A549 (cell line): ENCODE data around the gene TGFBI. TPM values are rescaled to one million over a fixed set of nuclear protein-coding genes. Genes with fewer than 3 reads are reported as not detected.
A peak's percentile ranks its signal among the peaks of the same experiment; 100 is the strongest.

ENCODE experiments used
- ATAC-seq, 2 experiments: fragments of 200-7000 bp in 1 of 2; fragments of >200 bp in 1 of 2; cut with Nextera tagmentation in 1 of 2; cut with Tn5 transposase in 1 of 2; 3 replicates each; pipeline versions ENCODE4 v1.8.0 to v1.9.1; 2018 to 2020; ENCODE audit warnings: mild to moderate bottlenecking in 1 of 2, moderate library complexity in 1 of 2
- CTCF ChIA-PET: fragments of 300-600 bp; sonication (Branson Sonifier 250); formaldehyde crosslinking; extraction: SDS; loops from one replicate; lab custom pipeline; 2021; ENCODE audit warnings: antibody characterized with exemption, inconsistent platforms; lab: Yijun Ruan, JAX
- POLR2A ChIA-PET: fragments of 350-600 bp; formaldehyde crosslinking; extraction: SDS; loops from one replicate; lab custom pipeline; 2021; ENCODE audit warnings: antibody characterized with exemption, inconsistent platforms; lab: Yijun Ruan, JAX
- DNase-seq, 2 experiments: peaks; one replicate each; pipeline versions ENCODE4 v3.0.0 to v3.0.0-alpha.2; 2011 to 2016; ENCODE audit warnings: low read depth in 1 of 2, low spot score in 1 of 2
- FAIRE-seq: peaks from 2 replicates; lab custom pipeline; 2011; peaks lifted over from hg19 to GRCh38; lab: Jason Lieb, UNC
- H3K27ac ChIP-seq, 2 experiments: fragments of >200 bp; sonication (Bioruptor Twin); formaldehyde crosslinking; 3 replicates each; pipeline ENCODE4 v1.5.1; 2016 to 2017
- H3K4me1 ChIP-seq: fragments of >200 bp; sonication (Bioruptor Twin); formaldehyde crosslinking; 3 replicates; pipeline ENCODE4 v1.6.1; 2016
- H3K4me2 ChIP-seq: fragments of >200 bp; sonication (Bioruptor Twin); formaldehyde crosslinking; 3 replicates; pipeline ENCODE4 v1.6.1; 2016
- H3K4me3 ChIP-seq: fragments of >200 bp; sonication (Bioruptor Twin); formaldehyde crosslinking; 3 replicates; pipeline ENCODE4 v1.5.1; 2016
- H3K9me3 ChIP-seq: fragments of >200 bp; sonication (Bioruptor Twin); formaldehyde crosslinking; 3 replicates; pipeline ENCODE4 v1.6.1; 2016
- CBX8 ChIP-seq: fragments of 200-600 bp; sonication (generic); IDR thresholded peaks from 2 replicates; pipeline ENCODE4 v1.6.1; 2016
- CTCF ChIP-seq: fragments of >200 bp; sonication (Bioruptor Twin); formaldehyde crosslinking; IDR thresholded peaks from 3 replicates; pipeline ENCODE4 v1.5.1; 2016
- GATA3 ChIP-seq: IDR thresholded peaks from 2 replicates; pipeline ENCODE4 v1.6.1; 2012; ENCODE audit warnings: borderline replicate concordance
- HDAC2 ChIP-seq: fragments of 200-600 bp; sonication (generic); IDR thresholded peaks from 2 replicates; pipeline ENCODE4 v1.6.1; 2016
- HEYL ChIP-seq: fragments of 250-450 bp; sonication (Bioruptor Pico); IDR thresholded peaks from 2 replicates; pipeline ENCODE4 v1.8.0; 2021; ENCODE audit warnings: mild to moderate bottlenecking, moderate library complexity
- JUN ChIP-seq, 2 experiments: fragments of >200 bp; sonication (Bioruptor Twin); formaldehyde crosslinking; IDR thresholded peaks; 2 replicates in 1 of 2; 3 replicates in 1 of 2; pipeline ENCODE4 v1.6.1; 2016 to 2017
- KDM1A ChIP-seq: fragments of 200-600 bp; sonication (generic); IDR thresholded peaks from 2 replicates; pipeline ENCODE4 v1.6.1; 2016; ENCODE audit warnings: low read depth, mild to moderate bottlenecking
- MAFK ChIP-seq: fragments of 450-650 bp; IDR thresholded peaks from 2 replicates; pipeline ENCODE4 v1.6.1; 2014; ENCODE audit not compliant: partially characterized antibody
- PBX3 ChIP-seq: IDR thresholded peaks from 2 replicates; pipeline ENCODE4 v1.6.1; 2012
- POLR2AphosphoS2 ChIP-seq: conservative IDR thresholded peaks from 2 replicates; pipeline ENCODE4 v1.6.1; 2012; ENCODE audit warnings: low read length, improper control_type of control experiment, inconsistent platforms
- RAD21 ChIP-seq, 2 experiments: fragments of >200 bp in 1 of 2; sonication (Bioruptor Twin) in 1 of 2; formaldehyde crosslinking in 1 of 2; IDR thresholded peaks in 1 of 2; conservative IDR thresholded peaks in 1 of 2; 2 replicates in 1 of 2; 3 replicates in 1 of 2; pipeline ENCODE4 v1.6.1; 2012 to 2018; ENCODE audit warnings: inconsistent platforms in 1 of 2
- SMC3 ChIP-seq: fragments of >200 bp; sonication (Bioruptor Twin); formaldehyde crosslinking; IDR thresholded peaks from 3 replicates; pipeline ENCODE4 v1.6.1; 2018; ENCODE audit warnings: inconsistent platforms
- SREBF2 ChIP-seq: fragments of 450-650 bp; IDR thresholded peaks from 2 replicates; pipeline ENCODE4 v1.6.1; 2014; ENCODE audit warnings: mild to moderate bottlenecking, moderate library complexity
- USF2 ChIP-seq: fragments of 450-650 bp; IDR thresholded peaks from 2 replicates; pipeline ENCODE4 v1.6.1; 2014; ENCODE audit warnings: antibody characterized with exemption
- ZFP36 ChIP-seq: fragments of 450-650 bp; IDR thresholded peaks from 2 replicates; pipeline ENCODE4 v1.6.1; 2014; ENCODE audit warnings: borderline replicate concordance; ENCODE audit not compliant: partially characterized antibody
- WGBS: methylation state at CpG from one replicate; pipeline ENCODE4 v1.1.6; 2017; ENCODE audit errors: missing lambda C conversion rate; 5-methylcytosine and 5-hydroxymethylcytosine counted together
- polyA plus RNA-seq, 4 experiments: library from polyadenylated mRNA; depleted of rRNA in 3 of 4; stranded (reverse); fragments of >200 nt; fragmentation: RNase III in 1 of 4; extraction: RNeasy Plus Mini Kit Qiagen cat#74134 plus additional on column Dnase treatment in 1 of 4; gene quantifications; 2 replicates in 3 of 4; 3 replicates in 1 of 4; pipeline ENCODE4 v1.2.3, GENCODE V29; 2011 to 2017

Gene TGFBI
- polyA plus RNA-seq, 2 of the 4 experiments (the other 2 are of a cell fraction), result 1,135 to 1,859 TPM

GRCh38 chr5:136061630-136062365 lies 33.0 kb downstream of the TGFBI start:
- CTCF ChIA-PET, result interaction anchor here (0.6 to 5.4 kb wide), 17 partner anchors 8 to 496 kb away, joined by 3 to 32 read pairs (median 3); no protein-coding TSS in a partner anchor
- H3K9me3 ChIP-seq, result no peaks in the 10 kb centered on the region
- H3K4me1 ChIP-seq, result peaks cover 97% of the 10 kb centered on the region
- FAIRE-seq, result no peak
- ATAC-seq, result no peak
- no peak overlapping the region for H3K4me3 ChIP-seq
- DNase-seq, result no peak
- no peak overlapping the region for H3K4me2 ChIP-seq
- POLR2A ChIA-PET, result no interaction called here
- peak overlapping the region; percentile 86 to 93 for H3K27ac ChIP-seq
- 92% methylated on average over 5 of the region's 6 CpGs for WGBS
- no peak for TF ChIP-seq HDAC2
- TF ChIP-seq KDM1A, result no peak
- no peak for TF ChIP-seq HEYL (CRISPR knock-in tag)
- TF ChIP-seq CBX8, result no peak
- TF ChIP-seq POLR2AphosphoS2, result peak; percentile 65; the same call in 1 of the 2 replicates
- no peak for TF ChIP-seq MAFK

GRCh38 chr5:136062366-136063274 lies 33.8 kb downstream of the TGFBI start:
- DNase-seq (peak in 1 of 2 experiments; percentile 71), FAIRE-seq (no peak), ATAC-seq (no peak)
- Histone ChIP-seq H3K4me2 (no peak overlapping the region), H3K9me3 (no peaks in the 10 kb centered on the region), H3K4me1 (peaks cover 97% of the 10 kb centered on the region), H3K27ac (peak overlapping the region; percentile 86 to 93), H3K4me3 (no peak overlapping the region)
- CTCF ChIA-PET, result interaction anchor here (0.6 to 5.4 kb wide), 28 partner anchors 9 to 497 kb away, joined by 3 to 32 read pairs (median 3); partner anchors contain the start of gene TGFBI
- TF ChIP-seq RAD21 (conservative IDR thresholded peaks at IDR 0.05 in 1 of 2, IDR thresholded peaks at IDR 0.05 in 1 of 2), result peak; percentile 77 to 82
- TF ChIP-seq HDAC2, result no peak
- TF ChIP-seq JUN (IDR thresholded peaks at IDR 0.05), result no peak; a peak in 1 of 5 replicates
- TF ChIP-seq SMC3, result peak; percentile 73
- TF ChIP-seq PBX3, result 0 out of 2 replicates have a peak, but pooled peaks have one; percentile 25
- TF ChIP-seq MAFK, result no peak
- no peak for TF ChIP-seq ZFP36
- peak; percentile 53 for TF ChIP-seq CTCF
- 82% methylated on average over 6 of the region's 6 CpGs for WGBS
- POLR2A ChIA-PET, result no interaction called here

GRCh38 chr5:136063778-136064465 lies 35.1 kb downstream of the TGFBI start:
- TF ChIP-seq PBX3, result peak; percentile 14; the same call in 1 of the 2 replicates
- TF ChIP-seq USF2, result 0 out of 2 replicates have a peak, but pooled peaks have one; percentile 39
- TF ChIP-seq SREBF2, result no peak
- no peak for TF ChIP-seq GATA3
- TF ChIP-seq, all 56 proteins: peak for 2
- ChIA-PET POLR2A (interaction anchor here (1.1 kb wide), 1 partner anchor 11 kb away, joined by 5 read pairs; no protein-coding TSS in a partner anchor), CTCF (interaction anchor here (0.7 to 5.4 kb wide), 16 partner anchors 10 to 176 kb away, joined by 3 to 32 read pairs (median 6); no protein-coding TSS in a partner anchor)
- Histone ChIP-seq H3K27ac (peak overlapping the region; percentile 65 to 86; a peak in 4 of 6 replicates), H3K4me1 (peaks cover 91% of the 10 kb centered on the region), H3K9me3 (0 out of 3 replicates have a peak, but pooled peaks cover 3% of the 10 kb centered on the region), H3K4me3 (no peak overlapping the region), H3K4me2 (no peak overlapping the region)
- ATAC-seq (no peak), FAIRE-seq (no peak), DNase-seq (no peak)
- 91% methylated on average over 7 of the region's 8 CpGs for WGBS
